GDM1 (cell line): Measurements from ENCODE around the gene MS4A13.
"Not testable (repeated sequence)": the region's sequence is repeated elsewhere in the genome, so short reads cannot be mapped to it uniquely, and the experiment has no call there.

Source experiments
- DNase-seq: peaks from one replicate; lab custom pipeline; 2025; lab: John Stamatoyannopoulos, UW

The MS4A13 gene

DNA sequence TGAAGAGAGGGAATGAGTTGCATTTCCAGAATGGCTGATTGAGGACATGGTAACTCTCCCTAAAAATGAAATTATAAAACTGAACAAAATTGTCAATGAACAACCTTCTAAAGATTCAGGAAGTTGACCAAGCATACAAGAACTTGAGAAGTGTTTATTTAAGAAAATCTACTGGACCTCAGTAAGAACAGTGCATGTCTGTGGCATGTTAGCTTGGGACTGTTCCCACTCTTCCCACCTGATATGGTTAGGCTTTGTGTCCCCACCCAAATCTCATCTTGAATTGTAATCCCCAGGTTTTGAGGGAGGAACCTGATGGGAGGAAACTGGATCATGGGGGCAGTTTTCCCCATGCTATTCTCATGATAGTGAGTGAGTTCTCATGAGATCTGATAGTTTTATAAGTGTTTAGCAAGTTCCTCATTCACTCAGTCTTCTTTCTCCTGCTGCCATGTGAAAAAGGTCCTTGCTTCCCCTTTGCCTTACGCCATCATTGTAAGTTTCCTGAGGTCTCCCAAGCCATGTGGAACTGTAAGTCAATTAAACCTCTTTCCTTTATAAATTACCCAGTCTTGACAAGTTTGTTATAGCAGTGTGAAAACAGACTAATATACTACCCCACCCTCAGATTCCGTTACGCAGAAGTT lies 15.4 kb downstream of the MS4A13 start:
- DNase-seq = peak; percentile 3

DNA sequence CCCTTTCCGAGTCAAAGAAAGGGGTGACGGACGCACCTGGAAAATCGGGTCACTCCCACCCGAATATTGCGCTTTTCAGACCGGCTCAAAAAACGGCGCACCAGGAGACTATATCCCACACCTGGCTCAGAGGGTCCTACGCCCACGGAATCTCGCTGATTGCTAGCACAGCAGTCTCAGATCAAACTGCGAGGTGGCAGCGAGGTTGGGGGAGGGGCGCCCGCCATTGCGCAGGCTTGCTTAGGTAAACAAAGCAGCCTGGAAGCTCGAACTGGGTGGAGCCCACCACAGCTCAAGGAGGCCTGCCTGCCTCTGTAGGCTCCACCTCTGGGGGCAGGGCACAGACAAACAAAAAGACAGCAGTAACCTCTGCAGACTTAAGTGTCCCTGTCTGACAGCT lies 17.2 kb downstream of the MS4A13 start:
- not testable (repeated sequence) for DNase-seq

DNA sequence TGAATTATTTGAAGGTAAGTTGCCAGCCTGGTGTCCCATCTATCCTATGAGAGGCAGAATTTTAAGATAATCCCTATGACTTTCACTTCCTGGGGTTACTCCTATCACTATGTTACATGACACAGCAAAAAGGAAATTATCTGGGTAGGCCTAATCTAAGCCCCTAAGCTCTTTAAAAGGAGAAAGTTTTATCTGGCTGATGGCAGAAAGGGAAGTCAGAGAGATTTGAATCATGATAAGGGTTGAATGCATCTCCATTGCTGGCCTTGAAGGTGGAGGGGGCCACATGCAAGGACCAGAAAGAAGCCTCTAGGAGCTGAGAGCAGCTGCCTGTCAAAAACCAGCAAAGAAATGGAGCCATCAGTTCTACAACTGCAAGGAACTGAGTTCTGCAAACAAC lies 23.4 kb downstream of the MS4A13 start:
- DNase-seq = not testable (repeated sequence)

DNA sequence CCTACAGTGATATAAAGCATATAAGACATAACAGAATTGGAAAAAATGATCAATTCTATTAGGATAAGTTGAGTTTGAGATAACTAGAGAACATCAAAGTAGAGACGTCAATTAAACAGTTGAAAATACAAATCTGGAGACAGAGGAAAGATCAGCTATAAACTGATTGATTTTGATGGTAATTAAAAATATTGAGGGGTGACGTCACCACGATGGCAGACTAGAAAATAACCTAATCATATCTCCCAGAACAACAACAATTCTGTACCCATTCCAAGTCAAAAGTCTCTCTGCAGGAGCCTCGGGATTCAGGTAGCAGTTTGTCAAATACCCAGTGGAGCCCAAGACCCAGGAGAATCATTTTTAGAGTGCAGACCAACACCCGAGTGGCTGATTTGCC lies 28.9 kb downstream of the MS4A13 start:
- DNase-seq = no peak

DNA sequence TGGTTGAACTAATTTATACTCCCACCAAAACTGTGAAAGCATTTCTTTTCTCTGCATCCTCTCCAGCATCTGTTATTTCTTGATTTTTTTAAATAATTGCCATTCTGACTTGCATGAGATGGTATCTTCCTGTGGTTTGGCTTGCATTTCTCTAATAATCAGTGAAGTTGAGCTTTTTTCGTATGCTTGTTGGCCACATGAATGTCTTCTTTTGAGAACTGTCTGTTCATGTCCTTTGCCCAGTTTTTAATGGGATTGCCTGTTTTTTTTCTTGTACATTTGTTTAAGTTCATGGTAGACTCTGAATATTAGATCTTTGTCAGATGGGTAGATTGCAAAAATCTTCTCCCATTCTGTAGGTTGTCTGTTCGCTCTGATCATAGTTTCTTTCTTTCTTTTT lies 46.1 kb downstream of the MS4A13 start:
- no peak for DNase-seq

DNA sequence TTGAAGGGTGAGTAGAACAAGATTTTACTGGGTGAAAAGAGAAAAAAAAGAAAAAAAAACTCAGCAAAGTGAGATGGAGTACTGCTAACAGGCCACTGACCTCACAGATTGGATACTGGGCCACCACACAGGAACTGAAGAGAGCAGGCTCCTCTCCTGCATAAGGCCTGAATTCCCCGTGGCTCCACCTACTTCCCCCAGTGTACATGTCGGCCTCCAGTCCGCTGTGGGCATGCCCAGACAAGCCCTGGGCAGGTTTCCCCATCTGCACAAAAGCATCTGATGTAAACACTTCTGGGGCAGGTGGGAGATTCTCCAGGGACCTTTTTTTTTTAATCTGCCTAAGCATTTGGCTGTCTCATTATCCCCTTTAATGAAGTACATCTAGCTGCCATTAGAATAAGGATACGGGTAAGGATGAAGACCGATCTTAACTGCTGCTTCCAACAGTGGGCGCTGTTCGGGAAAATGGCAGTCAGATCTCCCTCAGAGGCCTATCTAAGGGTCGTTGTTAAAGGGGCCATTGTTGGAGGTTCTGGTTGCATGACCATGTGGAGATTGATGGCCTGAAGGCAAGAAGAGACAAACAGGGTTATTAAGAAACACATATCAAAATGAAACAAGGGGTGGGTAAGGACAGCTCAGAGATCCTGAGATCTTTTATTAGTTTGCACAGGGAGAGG lies 48.5 kb downstream of the MS4A13 start:
- peak; percentile 62 for DNase-seq

DNA sequence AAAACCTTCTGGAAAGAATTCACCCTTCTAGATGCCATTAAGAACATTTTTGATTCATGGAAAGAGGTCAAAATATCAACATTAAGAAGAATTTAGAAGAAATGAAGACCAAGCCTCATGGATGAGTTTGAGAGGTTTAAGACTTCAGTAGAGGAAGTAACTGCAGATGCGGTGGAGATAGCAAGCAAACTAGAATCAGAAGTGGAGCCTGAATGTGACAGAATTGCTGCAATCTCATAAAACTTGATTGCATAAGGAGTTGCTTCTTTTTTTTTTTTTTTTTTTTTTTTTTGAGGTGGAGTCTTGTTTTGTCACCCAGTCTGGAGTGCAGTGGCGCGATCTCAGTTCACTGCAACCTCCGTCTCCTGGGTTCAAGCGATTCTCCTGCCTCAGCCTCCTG lies 51.6 kb downstream of the MS4A13 start:
- DNase-seq = no peak

DNA sequence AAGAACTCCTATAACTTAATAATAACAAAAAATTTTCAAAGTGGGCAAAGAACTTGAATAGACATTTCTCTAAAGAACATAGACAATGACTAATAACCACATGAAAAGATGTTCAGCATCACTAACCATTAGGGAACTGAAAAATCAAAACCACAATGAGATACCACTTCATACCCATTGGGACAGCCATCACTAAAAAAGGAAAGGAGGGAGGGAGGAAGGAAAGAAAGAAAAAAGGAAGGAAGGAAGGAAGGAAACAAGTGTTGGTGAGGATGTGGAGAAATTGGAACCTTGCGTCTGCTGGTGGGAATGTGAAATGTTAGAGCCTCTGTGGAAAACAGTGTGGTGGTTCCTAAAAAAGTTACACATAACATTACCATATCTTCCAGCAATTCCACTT lies 55.8 kb downstream of the MS4A13 start:
- DNase-seq = no peak

DNA sequence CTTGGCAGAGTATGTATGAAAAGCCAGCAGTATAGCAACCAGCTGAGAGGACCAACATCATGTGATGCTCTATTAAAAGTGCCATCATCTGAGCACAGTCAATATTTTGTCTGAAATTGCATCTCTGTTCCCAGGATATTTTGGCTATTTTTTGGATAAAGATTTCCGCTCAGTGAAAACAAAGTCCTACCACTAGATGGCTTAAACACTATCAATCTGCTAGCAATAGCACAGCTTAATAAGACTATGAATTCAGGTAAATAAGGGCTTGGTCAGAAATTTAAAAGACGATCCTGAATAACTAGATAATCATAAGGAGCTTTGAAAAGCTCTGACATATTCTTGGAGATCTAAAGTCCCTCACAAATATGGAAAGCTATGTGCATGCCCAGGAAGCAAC lies 74.4 kb downstream of the MS4A13 start:
- DNase-seq = no peak
